HCT116 (cell line): ENCODE measurements around the gene NAALADL2. TPM values are rescaled to one million over a fixed set of nuclear protein-coding genes. Genes with fewer than 3 reads are reported as not detected.
A peak's percentile ranks its signal among the peaks of the same experiment; 100 is the strongest.

Experiments
- ATAC-seq: fragments of 200-7000 bp; cut with Tn5 transposase; 2 replicates; pipeline ENCODE4 v1.9.1; 2020; ENCODE audit warnings: mild to moderate bottlenecking, moderate library complexity
- BruUV-seq: library from RNA; stranded (reverse); fragments of 400-500 nt; replicated peaks from 2 replicates; lab custom pipeline; 2021; lab: Mats Ljungman, UMichigan
- CTCF ChIA-PET: fragments of 300-600 bp; sonication (Branson Sonifier 250); formaldehyde crosslinking; loops from one replicate; lab custom pipeline; 2021; ENCODE audit warnings: antibody characterized with exemption; lab: Charles Lee
- POLR2A ChIA-PET: fragments of 300-600, 350-600 bp; sonication (Branson Sonifier 250); formaldehyde crosslinking; loops from one replicate; lab custom pipeline; 2021; ENCODE audit warnings: antibody characterized with exemption; lab: Charles Lee
- RAD21 ChIA-PET, 2 experiments: fragments of 300-600 bp; sonication (Branson Sonifier 250); formaldehyde crosslinking; loops; one replicate each; lab custom pipeline; 2023; ENCODE audit warnings: low total read pairs in 2 of 2; ENCODE audit not compliant: uncharacterized antibody in 2 of 2, unreplicated experiment in 2 of 2, low non-redundant PET in 1 of 2; lab: Charles Lee
- DNase-seq: peaks from one replicate; pipeline ENCODE4 v3.0.0-alpha.2; 2010; ENCODE audit warnings: low read depth, low spot score
- H2AFZ ChIP-seq: fragments of 200-600 bp; shearing (Covaris generic), sonication (generic); 2 replicates; pipeline ENCODE4 v1.6.1; 2017; ENCODE audit warnings: low read depth, mixed run types, mixed read lengths, antibody characterized with exemption, low read length; ENCODE audit not compliant: poor library complexity, severe bottlenecking
- H3K27ac ChIP-seq: 2 replicates; pipeline ENCODE4 v1.5.1; 2012; ENCODE audit warnings: low read depth, low read length
- H3K27me3 ChIP-seq: fragments of 200-600 bp; sonication (generic); 2 replicates; pipeline ENCODE4 v1.6.1; 2016; ENCODE audit warnings: mixed run types, low read length, mixed read lengths; ENCODE audit not compliant: insufficient read depth
- H3K36me3 ChIP-seq, 2 experiments: fragments of 200-500 bp in 1 of 2; fragments of 200-600 bp in 1 of 2; sonication (Bioruptor generic) in 1 of 2; sonication (generic) in 1 of 2; 2 replicates each; pipeline versions ENCODE4 v1.5.1 to v1.6.1; 2014 to 2016; ENCODE audit warnings: low read length in 2 of 2, inconsistent platforms in 1 of 2, mixed read lengths in 1 of 2, mixed run types in 1 of 2; ENCODE audit not compliant: insufficient read depth in 2 of 2, control insufficient read depth in 1 of 2
- H3K4me1 ChIP-seq, 2 experiments: fragments of 200-600 bp in 1 of 2; sonication (generic) in 1 of 2; 2 replicates each; pipeline versions ENCODE4 v1.5.1 to v1.6.1; 2012 to 2017; ENCODE audit warnings: low read length in 2 of 2, inconsistent platforms in 1 of 2, mild to moderate bottlenecking in 1 of 2, mixed read lengths in 1 of 2, mixed run types in 1 of 2, moderate library complexity in 1 of 2; ENCODE audit not compliant: insufficient read depth in 2 of 2, control insufficient read depth in 1 of 2
- H3K4me2 ChIP-seq: fragments of 200-600 bp; sonication (generic); 2 replicates; pipeline ENCODE4 v1.6.1; 2017; ENCODE audit warnings: mixed run types, low read length, mixed read lengths
- H3K4me3 ChIP-seq, 2 experiments: fragments of 200-600 bp in 1 of 2; sonication (generic) in 1 of 2; replicated peaks in 1 of 2; 2 replicates each; pipeline ENCODE4 v1.5.1; 2011 to 2016; ENCODE audit warnings: low read length in 2 of 2, control low read depth in 1 of 2, low read depth in 1 of 2, mild to moderate bottlenecking in 1 of 2, mixed read lengths in 1 of 2, mixed run types in 1 of 2
- H3K79me2 ChIP-seq: fragments of 200-600 bp; sonication (generic); 2 replicates; pipeline ENCODE4 v1.6.1; 2017; ENCODE audit warnings: mild to moderate bottlenecking, mixed run types, low read length, moderate library complexity, mixed read lengths; ENCODE audit not compliant: insufficient read depth
- H3K9ac ChIP-seq: fragments of 200-600 bp; sonication (generic); 2 replicates; pipeline ENCODE4 v1.6.1; 2016; ENCODE audit warnings: low read length, mixed read lengths
- H3K9me2 ChIP-seq: fragments of 200-600 bp; sonication (generic), shearing (Covaris generic); 2 replicates; pipeline ENCODE4 v1.6.1; 2017; ENCODE audit warnings: mixed run types, mild to moderate bottlenecking, moderate library complexity; ENCODE audit not compliant: insufficient read depth
- H3K9me3 ChIP-seq, 2 experiments: fragments of 200-500 bp in 1 of 2; fragments of 200-600 bp in 1 of 2; sonication (Bioruptor generic) in 1 of 2; sonication (generic) in 1 of 2; 2 replicates each; pipeline ENCODE4 v1.6.1; 2014 to 2017; ENCODE audit warnings: low read length in 2 of 2, mixed read lengths in 2 of 2, inconsistent platforms in 1 of 2, low read depth in 1 of 2, mild to moderate bottlenecking in 1 of 2, mixed run types in 1 of 2, moderate library complexity in 1 of 2; ENCODE audit not compliant: control insufficient read depth in 1 of 2, insufficient read depth in 1 of 2
- H4K20me1 ChIP-seq: fragments of 200-600 bp; sonication (generic), shearing (Covaris generic); 2 replicates; pipeline ENCODE4 v1.6.1; 2017; ENCODE audit warnings: mixed run types, mild to moderate bottlenecking, moderate library complexity; ENCODE audit not compliant: insufficient read depth
- CBX3 ChIP-seq: IDR thresholded peaks from 2 replicates; pipeline ENCODE4 v1.6.1; 2012; ENCODE audit warnings: low read depth
- CEBPB ChIP-seq: IDR thresholded peaks from 2 replicates; pipeline ENCODE4 v1.6.1; 2012; ENCODE audit warnings: low read depth
- EZH2phosphoT487 ChIP-seq: fragments of 200-600 bp; IDR thresholded peaks from 2 replicates; pipeline ENCODE4 v1.6.1; 2018; ENCODE audit warnings: antibody characterized with exemption, borderline replicate concordance
- JUND ChIP-seq: IDR thresholded peaks from 2 replicates; pipeline ENCODE4 v1.6.1; 2012
- POLR2A ChIP-seq: IDR thresholded peaks from 2 replicates; pipeline ENCODE4 v1.7.0; 2011; ENCODE audit warnings: borderline replicate concordance; ENCODE audit not compliant: insufficient read depth, insufficient read length; ENCODE audit errors: extremely low read depth
- RAD21 ChIP-seq: IDR thresholded peaks from 2 replicates; pipeline ENCODE4 v1.6.1; 2012; ENCODE audit warnings: low read depth, mild to moderate bottlenecking
- SP1 ChIP-seq: IDR thresholded peaks from 2 replicates; pipeline ENCODE4 v1.6.1; 2012; ENCODE audit warnings: low read depth
- SRF ChIP-seq: IDR thresholded peaks from 2 replicates; pipeline ENCODE4 v1.6.1; 2012; ENCODE audit warnings: low read depth
- YY1 ChIP-seq: IDR thresholded peaks from 2 replicates; pipeline ENCODE4 v1.6.1; 2011; ENCODE audit warnings: low read length, low read depth, moderate library complexity, mild to moderate bottlenecking; ENCODE audit not compliant: insufficient replicate concordance; ENCODE audit errors: extremely low read depth
- ZBTB33 ChIP-seq: IDR thresholded peaks from 2 replicates; pipeline ENCODE4 v1.6.1; 2011; ENCODE audit warnings: mild to moderate bottlenecking, low read length, moderate library complexity; ENCODE audit not compliant: insufficient replicate concordance; ENCODE audit errors: extremely low read depth
- intact Hi-C: fragments of 100-400 bp; cut with micrococcal nuclease; formaldehyde crosslinking; loops from 2 replicates; pipeline ENCODE4 v1.10.0; 2022
- total RNA-seq: library from RNA; stranded (reverse); gene quantifications from one replicate; pipeline ENCODE4 v1.2.1, GENCODE V29; 2021; ENCODE audit not compliant: unreplicated experiment

NAALADL2 gene
- total RNA-seq, 1 experiment from 2014 or later: 2.9 TPM

- H3K9ac ChIP-seq: no peak overlapping the region
- H3K9me2 ChIP-seq: no peaks in the 10 kb centered on the region
- no peak for DNase-seq
- POLR2A ChIA-PET: no interaction called here
- no peak for TF ChIP-seq SP1
- TF ChIP-seq YY1: no peak
- TF ChIP-seq JUND: no peak
- TF ChIP-seq CBX3: no peak
- TF ChIP-seq EZH2phosphoT487: no peak
- TF ChIP-seq SRF: no peak
- TF ChIP-seq RAD21: no peak
- TF ChIP-seq CEBPB: peak; percentile 32; the same call in 1 of the 2 replicates
- no peak overlapping the region for H3K4me3 ChIP-seq
- no peaks in the 10 kb centered on the region for H3K79me2 ChIP-seq
- no peaks in the 10 kb centered on the region for H3K36me3 ChIP-seq
- no peak overlapping the region for H3K4me2 ChIP-seq
- BruUV-seq: no TSS peak
- intact Hi-C loops: no loop called here
- RAD21 ChIA-PET: no interaction called here
- H2AFZ ChIP-seq: no peak overlapping the region
- CTCF ChIA-PET: no interaction called here
- H3K27me3 ChIP-seq: no peaks in the 10 kb centered on the region
- H4K20me1 ChIP-seq: no peaks in the 10 kb centered on the region
- peaks cover 0 to under 1% of the 10 kb centered on the region in 2 experiments; a peak in 1 of 4 replicates for H3K4me1 ChIP-seq
- no peak overlapping the region for H3K27ac ChIP-seq
- H3K9me3 ChIP-seq: no peaks in the 10 kb centered on the region
- ATAC-seq: no peak
Observed at GRCh38 chr3:175732017-175732416, 872.9 kb downstream of the NAALADL2 start.

- POLR2A ChIA-PET: no interaction called here
- Histone ChIP-seq H3K79me2 (no peaks in the 10 kb centered on the region), H3K27me3 (no peaks in the 10 kb centered on the region), H3K9me2 (no peaks in the 10 kb centered on the region), H3K4me2 (no peak overlapping the region), H3K4me3 (no peak overlapping the region), H3K36me3 (no peaks in the 10 kb centered on the region), H3K9me3 (no peaks in the 10 kb centered on the region), H4K20me1 (no peaks in the 10 kb centered on the region), H2AFZ (no peak overlapping the region), H3K9ac (no peak overlapping the region), H3K27ac (no peak overlapping the region), H3K4me1 (peaks cover 2 to 17% of the 10 kb centered on the region in 2 experiments; a peak in 3 of 4 replicates)
- BruUV-seq: no TSS peak
- DNase-seq (no peak), ATAC-seq (no peak)
- CTCF ChIA-PET: no interaction called here
- TF ChIP-seq POLR2A (no peak), ZBTB33 (no peak)
- intact Hi-C loops: no loop called here
- RAD21 ChIA-PET: no interaction called here
Observed at GRCh38 chr3:175735866-175736265, 876.7 kb downstream of the NAALADL2 start.
